Measurements from ENCODE around the gene HP. TPM values are rescaled to one million over a fixed set of nuclear protein-coding genes. Genes with fewer than 3 reads are reported as not detected.
A peak's percentile ranks its signal among the peaks of the same experiment; 100 is the strongest.
"Not testable (repeated sequence)": the region's sequence is repeated elsewhere in the genome, so short reads cannot be mapped to it uniquely, and the experiment has no call there.

Gene HP
- not detected for total RNA-seq
- polyA plus RNA-seq: not detected

GRCh38 chr16:72054254-72054847, at the start of gene HP:
Gene HP, plus strand, starts transcription at chr16:72054505. Its CDS starts 148 bp downstream, at chr16:72054653.
- H3K36me3 Mint-ChIP-seq: peaks cover 3 to 21% of the 10 kb centered on the region in 2 donors
- H3K9me3 Mint-ChIP-seq: peaks cover 2 to 18% (median 12%) of the 10 kb centered on the region in 8 donors
- DNase-seq; POLR2A ChIA-PET (ENCODE audit: partially characterized antibody); H3K36me3 ChIP-seq (ENCODE audit: insufficient read depth, low read length); CTCF ChIA-PET (ENCODE audit: partially characterized antibody); H3K27ac Mint-ChIP-seq; H3K27ac ChIP-seq (ENCODE audit: low read depth, low read length); H3K4me3 ChIP-seq (ENCODE audit: low read length in 2 of 2); H3K4me1 ChIP-seq (ENCODE audit: insufficient read depth, low read length); H3K9me3 ChIP-seq (ENCODE audit: control insufficient read depth in 1 of 2, low read length in 2 of 2); intact Hi-C loops (cut with micrococcal nuclease); H3K27me3 ChIP-seq (ENCODE audit: insufficient read depth, low read length); H3K4me3 Mint-ChIP-seq; H3K4me1 Mint-ChIP-seq; H3K27me3 Mint-ChIP-seq: not testable (repeated sequence)

GRCh38 chr16:72008065-72008423, 46.3 kb upstream of the HP start:
- Mint-ChIP-seq H3K4me3 (peak overlapping the region; percentile 94 to 100 (median 96)), H3K4me1 (peaks cover 5 to 18% (median 10%) of the 10 kb centered on the region in 4 donors), H3K27ac (peak overlapping the region in 5 of 7 donors; percentile 57 to 96 (median 94))
- H3K27me3 Mint-ChIP-seq; H3K36me3 Mint-ChIP-seq; H3K9me3 Mint-ChIP-seq; DNase-seq; H3K4me1 ChIP-seq (ENCODE audit: insufficient read depth, low read length); H3K27me3 ChIP-seq (ENCODE audit: insufficient read depth, low read length); H3K4me3 ChIP-seq (ENCODE audit: low read length in 2 of 2); H3K9me3 ChIP-seq (ENCODE audit: control insufficient read depth in 1 of 2, low read length in 2 of 2); H3K27ac ChIP-seq (ENCODE audit: low read depth, low read length); CTCF ChIA-PET (ENCODE audit: partially characterized antibody); H3K36me3 ChIP-seq (ENCODE audit: insufficient read depth, low read length); POLR2A ChIA-PET (ENCODE audit: partially characterized antibody): not testable (repeated sequence)
- intact Hi-C loops (cut with micrococcal nuclease): loop anchor here (1.0 to 10.0 kb wide), 7 partner anchors 85 to 543 kb away; partner anchors contain the start of genes DHX38, PHLPP2, TXNL4B and ZNF23

- Histone ChIP-seq H3K9me3 (ENCODE audit: control insufficient read depth in 1 of 2, low read length in 2 of 2) (no peaks in the 10 kb centered on the region), H3K4me3 (ENCODE audit: low read length in 2 of 2) (peak within 1 kb of the TSS; percentile 91 to 95), H3K36me3 (ENCODE audit: insufficient read depth, low read length) (no peaks in the 10 kb centered on the region), H3K4me1 (ENCODE audit: insufficient read depth, low read length) (no peaks in the 10 kb centered on the region), H3K27me3 (ENCODE audit: insufficient read depth, low read length) (no peaks in the 10 kb centered on the region), H3K27ac (ENCODE audit: low read depth, low read length) (peak within 1 kb of the TSS; percentile 44)
- ChIA-PET CTCF (ENCODE audit: partially characterized antibody) (no interaction called here), POLR2A (ENCODE audit: partially characterized antibody) (interaction anchor here (0.9 kb wide), 1 partner anchor 53 kb away, joined by 3 read pairs; no protein-coding TSS in a partner anchor)
- peak within 1 kb of the TSS; percentile 94 to 100 (median 96) for H3K4me3 Mint-ChIP-seq
- peak within 1 kb of the TSS; percentile 51 to 96 (median 94) for H3K27ac Mint-ChIP-seq
- H3K4me1 Mint-ChIP-seq: peaks cover 5 to 24% (median 10%) of the 10 kb centered on the region in 4 donors
- H3K27me3 Mint-ChIP-seq: peaks cover 0 to under 1% of the 10 kb centered on the region in 2 donors
- H3K36me3 Mint-ChIP-seq: peaks cover 7 to 8% of the 10 kb centered on the region in 2 donors
- intact Hi-C loops (cut with micrococcal nuclease): loop anchor here (1.0 to 10.0 kb wide), 7 partner anchors 85 to 544 kb away; partner anchors contain the start of genes DHX38, PHLPP2, TXNL4B and ZNF23
- H3K9me3 Mint-ChIP-seq: no peaks in the 10 kb centered on the region
- DNase-seq: peak; percentile 98
Measured at GRCh38 chr16:72008424-72009216, 45.7 kb upstream of the HP start, which contains the start of gene DHODH. Gene DHODH, plus strand, starts transcription at chr16:72008744. Its CDS starts 21 bp downstream, at chr16:72008765.

- no peak overlapping the region for H3K27ac ChIP-seq (ENCODE audit: low read depth, low read length)
- Mint-ChIP-seq H3K36me3 (peaks cover 8 to 12% of the 10 kb centered on the region in 2 donors), H3K4me1 (peaks cover 5 to 30% (median 10%) of the 10 kb centered on the region in 4 donors), H3K9me3 (no peaks in the 10 kb centered on the region), H3K27ac (peak overlapping the region in 6 of 7 donors; percentile 9 to 90 (median 68)), H3K27me3 (no peaks in the 10 kb centered on the region), H3K4me3 (peak overlapping the region; percentile 48 to 84 (median 70))
- DNase-seq: no peak
- no peaks in the 10 kb centered on the region for H3K36me3 ChIP-seq (ENCODE audit: insufficient read depth, low read length)
- no peaks in the 10 kb centered on the region for H3K9me3 ChIP-seq (ENCODE audit: control insufficient read depth in 1 of 2, low read length in 2 of 2)
- H3K27me3 ChIP-seq (ENCODE audit: insufficient read depth, low read length): no peaks in the 10 kb centered on the region
- intact Hi-C loops (cut with micrococcal nuclease): loop anchor here (5.0 to 10.0 kb wide), 2 partner anchors 527 to 545 kb away; partner anchors contain the start of gene ZNF23
- H3K4me1 ChIP-seq (ENCODE audit: insufficient read depth, low read length): no peaks in the 10 kb centered on the region
- ChIA-PET CTCF (ENCODE audit: partially characterized antibody) (no interaction called here), POLR2A (ENCODE audit: partially characterized antibody) (no interaction called here)
- no peak overlapping the region for H3K4me3 ChIP-seq (ENCODE audit: low read length in 2 of 2)
Measured at GRCh38 chr16:72009779-72010178, 44.5 kb upstream of the HP start.

- intact Hi-C loops (cut with micrococcal nuclease): no loop called here
- Histone ChIP-seq H3K4me1 (ENCODE audit: insufficient read depth, low read length) (no peaks in the 10 kb centered on the region), H3K27ac (ENCODE audit: low read depth, low read length) (no peak overlapping the region), H3K4me3 (ENCODE audit: low read length in 2 of 2) (no peak overlapping the region), H3K9me3 (ENCODE audit: control insufficient read depth in 1 of 2, low read length in 2 of 2) (no peaks in the 10 kb centered on the region), H3K27me3 (ENCODE audit: insufficient read depth, low read length) (no peaks in the 10 kb centered on the region), H3K36me3 (ENCODE audit: insufficient read depth, low read length) (peaks cover 8% of the 10 kb centered on the region)
- peaks cover 14 to 32% of the 10 kb centered on the region in 2 donors for H3K36me3 Mint-ChIP-seq
- peaks cover 5 to 30% (median 10%) of the 10 kb centered on the region in 4 donors for H3K4me1 Mint-ChIP-seq
- peak overlapping the region in 1 of 7 donors; percentile 30 for H3K27ac Mint-ChIP-seq
- no peaks in the 10 kb centered on the region for H3K27me3 Mint-ChIP-seq
- H3K9me3 Mint-ChIP-seq: no peaks in the 10 kb centered on the region
- H3K4me3 Mint-ChIP-seq: no peak overlapping the region
- POLR2A ChIA-PET (ENCODE audit: partially characterized antibody): no interaction called here
- DNase-seq: no peak
- CTCF ChIA-PET (ENCODE audit: partially characterized antibody): no interaction called here
Measured at GRCh38 chr16:72012607-72013006, 41.7 kb upstream of the HP start.

GRCh38 chr16:72013389-72013788, 40.9 kb upstream of the HP start:
- H3K4me3 ChIP-seq (ENCODE audit: low read length in 2 of 2): no peak overlapping the region
- H3K27me3 ChIP-seq (ENCODE audit: insufficient read depth, low read length): no peaks in the 10 kb centered on the region
- H3K36me3 ChIP-seq (ENCODE audit: insufficient read depth, low read length): peaks cover 8% of the 10 kb centered on the region
- H3K27ac ChIP-seq (ENCODE audit: low read depth, low read length): no peak overlapping the region
- no peaks in the 10 kb centered on the region for H3K9me3 Mint-ChIP-seq
- peaks cover 17 to 35% of the 10 kb centered on the region in 2 donors for H3K36me3 Mint-ChIP-seq
- H3K4me1 Mint-ChIP-seq: peaks cover 5 to 30% (median 9%) of the 10 kb centered on the region in 4 donors
- H3K27me3 Mint-ChIP-seq: no peaks in the 10 kb centered on the region
- no peaks in the 10 kb centered on the region for H3K4me1 ChIP-seq (ENCODE audit: insufficient read depth, low read length)
- no peak overlapping the region for H3K4me3 Mint-ChIP-seq
- CTCF ChIA-PET (ENCODE audit: partially characterized antibody): no interaction called here
- H3K27ac Mint-ChIP-seq: peak overlapping the region in 4 of 7 donors; percentile 9 to 65 (median 60)
- no peaks in the 10 kb centered on the region for H3K9me3 ChIP-seq (ENCODE audit: control insufficient read depth in 1 of 2, low read length in 2 of 2)
- DNase-seq: no peak
- POLR2A ChIA-PET (ENCODE audit: partially characterized antibody): no interaction called here
- intact Hi-C loops (cut with micrococcal nuclease): no loop called here

- H3K4me3 Mint-ChIP-seq: no peak overlapping the region
- no peak for DNase-seq
- CTCF ChIA-PET (ENCODE audit: partially characterized antibody): no interaction called here
- peaks cover 3 to 24% (median 6%) of the 10 kb centered on the region in 4 donors for H3K4me1 Mint-ChIP-seq
- intact Hi-C loops (cut with micrococcal nuclease): no loop called here
- H3K36me3 Mint-ChIP-seq: peaks cover 17 to 33% of the 10 kb centered on the region in 2 donors
- Histone ChIP-seq H3K9me3 (ENCODE audit: control insufficient read depth in 1 of 2, low read length in 2 of 2) (no peaks in the 10 kb centered on the region), H3K4me1 (ENCODE audit: insufficient read depth, low read length) (no peaks in the 10 kb centered on the region), H3K36me3 (ENCODE audit: insufficient read depth, low read length) (peaks cover 8% of the 10 kb centered on the region), H3K4me3 (ENCODE audit: low read length in 2 of 2) (no peak overlapping the region), H3K27ac (ENCODE audit: low read depth, low read length) (no peak overlapping the region), H3K27me3 (ENCODE audit: insufficient read depth, low read length) (no peaks in the 10 kb centered on the region)
- no peaks in the 10 kb centered on the region for H3K27me3 Mint-ChIP-seq
- peak overlapping the region in 5 of 7 donors; percentile 9 to 65 (median 59) for H3K27ac Mint-ChIP-seq
- H3K9me3 Mint-ChIP-seq: no peaks in the 10 kb centered on the region
- POLR2A ChIA-PET (ENCODE audit: partially characterized antibody): no interaction called here
Measured at GRCh38 chr16:72013888-72014581, 40.3 kb upstream of the HP start.
